Lower leg skin (tissue), 4 donors: Measurements from ENCODE around the gene SLCO2B1. TPM values are rescaled to one million over a fixed set of nuclear protein-coding genes. Genes with fewer than 3 reads are reported as not detected.

Experiments
- DNase-seq, 2 donors: peaks; one replicate each; pipeline ENCODE4 v3.0.0-alpha.2; 2019; ENCODE audit warnings: low spot score in 2 of 2
- H3K4me3 ChIP-seq: fragments of 200-600 bp; sonication (generic); 2 replicates; pipeline ENCODE4 v1.5.1; 2017; ENCODE audit warnings: mild to moderate bottlenecking, low read depth; ENCODE audit not compliant: poor library complexity, severe bottlenecking
- POLR2A ChIP-seq, 2 donors: fragments of 450-650 bp; IDR thresholded peaks; one replicate each; pipeline ENCODE4 v1.6.1; 2016 to 2017; ENCODE audit warnings: antibody characterized with exemption in 2 of 2, mild to moderate bottlenecking in 1 of 2, moderate library complexity in 1 of 2
- WGBS, 2 donors: methylation state at CpG; one replicate each; pipeline ENCODE4 v1.1.5; 2018; 5-methylcytosine and 5-hydroxymethylcytosine counted together
- intact Hi-C: fragments of 100-400 bp; cut with DNase I; formaldehyde crosslinking; loops from one replicate; pipeline ENCODE4 v1.15.0; 2023; ENCODE audit warnings: low total_unique reads
- total RNA-seq, 4 donors: library from RNA; depleted of rRNA; stranded (reverse); fragments of >200 nt; gene quantifications; one replicate each; pipeline ENCODE4 v1.1.0, GENCODE V29; 2016
- TF ChIP-seq, protein P1 (sequence below), 3 donors: fragments of 450-650 bp; IDR thresholded peaks; one replicate each; pipeline ENCODE4 v1.5.1; 2016; ENCODE audit warnings: antibody characterized with exemption in 3 of 3, mild to moderate bottlenecking in 3 of 3, moderate library complexity in 2 of 3

The SLCO2B1 gene
- total RNA-seq, 4 donors from 2014 or later = 5.0 to 20.9 (median 12.5) TPM

DNA sequence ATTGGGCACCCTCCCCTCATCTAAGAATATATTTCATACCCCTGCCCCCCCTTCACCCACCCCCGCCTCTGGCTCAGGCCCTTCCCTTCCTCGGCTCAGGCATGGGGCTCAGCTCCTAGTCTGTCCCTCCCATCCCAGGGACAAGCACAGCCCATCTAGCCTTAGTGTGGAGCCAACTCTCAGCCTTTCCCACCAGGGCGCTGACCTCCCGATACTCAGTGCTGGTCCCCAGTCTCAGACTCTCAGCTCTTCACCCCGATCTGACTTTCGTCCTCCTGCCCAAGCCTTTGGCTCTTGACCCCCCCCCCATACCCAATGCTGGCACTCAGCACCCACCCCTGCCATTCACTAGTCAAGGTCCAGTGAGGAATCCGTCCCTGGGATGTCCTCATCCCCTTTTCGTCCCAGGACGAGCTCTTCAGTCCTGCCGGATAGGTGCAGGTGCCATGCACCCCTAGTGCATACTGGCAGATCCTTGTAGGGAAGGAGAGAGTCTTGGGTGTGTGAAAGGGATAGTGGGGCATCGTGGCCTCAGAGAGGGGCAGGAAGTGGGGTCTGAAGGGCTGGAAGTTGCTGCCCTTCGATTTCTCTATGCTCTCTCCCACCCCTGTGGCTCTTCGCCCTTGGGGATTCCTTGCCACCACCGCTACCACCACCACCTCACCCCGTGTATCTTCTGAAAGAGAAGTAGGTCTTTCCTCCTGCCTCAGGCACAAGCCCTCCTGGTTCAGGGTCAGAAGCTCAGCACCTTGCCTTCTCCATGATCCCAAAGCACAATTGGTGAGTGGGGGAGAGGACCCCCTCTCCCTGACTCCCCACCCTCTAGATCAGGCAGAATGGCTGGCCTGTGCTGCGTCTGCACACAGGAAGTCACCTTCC, 92.1 kb downstream of the SLCO2B1 start:
- intact Hi-C loops = loop anchor here (10.0 kb wide), 1 partner anchor 218 kb away; no protein-coding TSS in a partner anchor

DNA sequence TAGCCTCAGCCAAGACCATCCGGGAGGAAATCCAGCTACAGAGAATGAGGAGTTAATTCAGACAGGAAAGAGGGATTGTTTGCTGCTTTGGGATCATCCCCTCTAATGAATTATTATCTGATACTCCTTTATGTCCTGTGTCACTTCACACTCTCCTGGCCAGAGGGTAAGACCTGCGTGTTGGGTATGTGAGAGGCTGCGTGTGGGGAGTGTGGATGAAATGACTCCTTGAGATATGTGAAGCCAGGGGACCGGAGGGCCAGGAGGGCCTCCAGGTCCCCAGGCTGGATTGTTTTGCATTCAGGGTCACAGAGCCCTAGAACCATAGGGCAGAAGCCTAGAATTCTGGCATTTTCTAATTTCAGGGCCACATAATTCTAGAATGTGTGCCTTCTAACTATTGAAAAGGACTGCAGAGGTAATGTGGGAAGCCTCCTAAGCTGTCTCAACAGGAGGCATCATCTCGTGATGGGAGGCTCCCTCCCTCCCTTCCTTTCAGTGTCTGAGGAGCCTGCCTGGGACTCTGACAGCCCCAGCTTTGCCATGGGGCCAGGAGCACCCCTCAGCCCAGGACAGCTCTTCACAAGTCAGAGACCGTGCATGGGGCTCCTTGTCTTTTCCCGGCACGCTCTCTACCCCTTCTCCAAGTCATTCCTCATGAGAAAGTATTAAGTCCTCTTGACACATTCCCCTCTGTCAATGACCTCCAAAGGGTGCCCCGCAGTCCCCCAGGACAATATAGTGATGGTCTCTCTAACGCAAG, 93.3 kb downstream of the SLCO2B1 start:
- 77 to 81% methylated on average over 10 of the region's 10 CpGs for WGBS, 2 donors

More for the DNA sequence above, 92.1 kb downstream of the SLCO2B1 start:
- TF ChIP-seq, protein P1, sequence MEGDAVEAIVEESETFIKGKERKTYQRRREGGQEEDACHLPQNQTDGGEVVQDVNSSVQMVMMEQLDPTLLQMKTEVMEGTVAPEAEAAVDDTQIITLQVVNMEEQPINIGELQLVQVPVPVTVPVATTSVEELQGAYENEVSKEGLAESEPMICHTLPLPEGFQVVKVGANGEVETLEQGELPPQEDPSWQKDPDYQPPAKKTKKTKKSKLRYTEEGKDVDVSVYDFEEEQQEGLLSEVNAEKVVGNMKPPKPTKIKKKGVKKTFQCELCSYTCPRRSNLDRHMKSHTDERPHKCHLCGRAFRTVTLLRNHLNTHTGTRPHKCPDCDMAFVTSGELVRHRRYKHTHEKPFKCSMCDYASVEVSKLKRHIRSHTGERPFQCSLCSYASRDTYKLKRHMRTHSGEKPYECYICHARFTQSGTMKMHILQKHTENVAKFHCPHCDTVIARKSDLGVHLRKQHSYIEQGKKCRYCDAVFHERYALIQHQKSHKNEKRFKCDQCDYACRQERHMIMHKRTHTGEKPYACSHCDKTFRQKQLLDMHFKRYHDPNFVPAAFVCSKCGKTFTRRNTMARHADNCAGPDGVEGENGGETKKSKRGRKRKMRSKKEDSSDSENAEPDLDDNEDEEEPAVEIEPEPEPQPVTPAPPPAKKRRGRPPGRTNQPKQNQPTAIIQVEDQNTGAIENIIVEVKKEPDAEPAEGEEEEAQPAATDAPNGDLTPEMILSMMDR (IDR thresholded peaks at IDR 0.05) = no peak
- TF ChIP-seq POLR2A (IDR thresholded peaks at IDR 0.05) = no peak
- DNase-seq = peak in 1 of 2 donors; percentile 80
- WGBS, 2 donors = 81 to 82% methylated on average over 16 of the region's 16 CpGs
- H3K4me3 ChIP-seq = no peak overlapping the region

DNA sequence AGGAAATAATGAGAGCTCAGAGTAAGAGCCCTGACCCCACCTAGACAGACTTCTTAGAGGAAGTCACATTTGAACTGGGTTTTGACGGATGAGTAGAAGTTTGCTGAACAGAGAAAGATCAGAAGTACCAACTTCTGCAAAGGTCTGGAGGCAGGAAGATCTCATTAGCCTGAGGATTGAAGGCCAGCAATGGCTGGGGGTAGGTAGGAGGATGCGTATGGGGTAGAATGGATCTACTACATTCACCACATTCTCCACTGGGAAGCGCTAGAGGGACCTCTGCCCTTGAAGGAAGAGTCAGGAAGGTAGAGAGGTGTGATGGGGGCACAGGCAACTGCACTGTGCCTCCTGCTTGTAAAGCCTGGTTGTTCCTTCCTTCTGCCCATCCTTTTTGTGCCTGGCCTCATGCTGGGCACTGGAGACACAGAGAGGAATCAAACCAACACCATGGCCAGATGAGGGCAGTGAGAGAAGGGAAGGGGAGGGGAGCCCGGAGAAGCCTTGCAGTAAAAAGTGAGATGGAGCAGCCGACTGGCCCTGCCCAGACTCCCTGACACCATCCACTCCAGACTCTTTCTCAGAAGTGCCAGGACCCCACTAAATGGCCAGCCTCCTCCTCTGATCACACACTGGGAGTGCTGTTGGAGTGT, 94.6 kb downstream of the SLCO2B1 start:
- H3K4me3 ChIP-seq = no peak overlapping the region
- intact Hi-C loops = loop anchor here (5.0 to 10.0 kb wide), 2 partner anchors 103 to 221 kb away; no protein-coding TSS in a partner anchor

More for the DNA sequence above, 93.3 kb downstream of the SLCO2B1 start:
- peak in 1 of 2 donors; percentile 53 for DNase-seq
- intact Hi-C loops = loop anchor here (10.0 kb wide), 1 partner anchor 219 kb away; no protein-coding TSS in a partner anchor
- TF ChIP-seq, protein P1 (IDR thresholded peaks at IDR 0.05) = no peak
- TF ChIP-seq POLR2A (IDR thresholded peaks at IDR 0.05) = no peak
- H3K4me3 ChIP-seq = no peak overlapping the region

DNA sequence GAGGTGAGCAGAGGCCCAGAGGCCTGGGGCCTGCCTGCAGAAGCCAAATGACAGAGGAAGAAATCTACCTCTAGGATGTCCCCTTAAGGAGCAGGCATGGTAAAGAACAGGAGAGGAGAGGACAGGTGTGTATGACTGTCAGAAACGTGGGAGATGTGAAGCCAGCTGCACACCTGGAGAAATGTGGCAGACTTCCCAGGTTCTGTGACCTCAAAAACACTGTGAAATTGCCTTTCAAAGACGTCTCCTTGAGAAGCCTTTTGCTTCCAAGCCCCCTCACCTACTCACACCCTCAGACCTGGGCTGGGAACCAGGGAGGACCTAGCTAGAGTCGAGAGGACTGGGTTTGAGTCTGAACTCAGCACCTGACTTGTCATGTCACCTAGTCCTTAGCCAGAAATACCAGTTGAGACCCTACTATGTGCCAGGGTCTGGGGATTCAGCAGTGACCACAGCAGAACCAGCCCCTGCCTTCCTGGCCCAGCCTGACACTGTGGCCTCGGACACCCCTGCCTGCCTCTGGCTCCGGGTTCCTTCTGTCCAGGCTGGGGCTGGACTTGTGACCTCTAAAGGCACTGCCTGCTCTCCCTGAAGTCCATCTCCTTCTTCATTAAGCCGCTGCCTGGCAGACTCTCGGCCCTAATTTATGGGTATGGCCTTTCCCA, 95.2 kb downstream of the SLCO2B1 start:
- no peak overlapping the region for H3K4me3 ChIP-seq
- WGBS, 2 donors = 54 to 68% methylated on average over 5 to 7 of the region's 7 CpGs
- intact Hi-C loops = loop anchor here (5.0 to 10.0 kb wide), 2 partner anchors 104 to 221 kb away; no protein-coding TSS in a partner anchor
- TF ChIP-seq, protein P1 (IDR thresholded peaks at IDR 0.05) = no peak
- no peak for TF ChIP-seq POLR2A (IDR thresholded peaks at IDR 0.05)
- peak in 1 of 2 donors; percentile 46 for DNase-seq

More for the DNA sequence above, 94.6 kb downstream of the SLCO2B1 start:
- 77 to 80% methylated on average over 5 of the region's 5 CpGs for WGBS, 2 donors
- TF ChIP-seq, protein P1 (IDR thresholded peaks at IDR 0.05) = no peak
- TF ChIP-seq POLR2A (IDR thresholded peaks at IDR 0.05) = no peak
- peak in 1 of 2 donors; percentile 71 for DNase-seq
